SKM-1 treated with dmso at 0.1 percent for 144 hours (cell line): ENCODE measurements around the gene ADRB2.

Experiments used
- DNase-seq: peaks from one replicate; lab custom pipeline; 2025; ENCODE audit not compliant: unreplicated experiment; lab: John Stamatoyannopoulos, UW

Gene ADRB2

GRCh38 chr5:148805326-148806290, 20.8 kb upstream of the ADRB2 start:
- peak; percentile 100 for DNase-seq

GRCh38 chr5:148806520-148806931, 19.9 kb upstream of the ADRB2 start:
- no peak for DNase-seq

DNA sequence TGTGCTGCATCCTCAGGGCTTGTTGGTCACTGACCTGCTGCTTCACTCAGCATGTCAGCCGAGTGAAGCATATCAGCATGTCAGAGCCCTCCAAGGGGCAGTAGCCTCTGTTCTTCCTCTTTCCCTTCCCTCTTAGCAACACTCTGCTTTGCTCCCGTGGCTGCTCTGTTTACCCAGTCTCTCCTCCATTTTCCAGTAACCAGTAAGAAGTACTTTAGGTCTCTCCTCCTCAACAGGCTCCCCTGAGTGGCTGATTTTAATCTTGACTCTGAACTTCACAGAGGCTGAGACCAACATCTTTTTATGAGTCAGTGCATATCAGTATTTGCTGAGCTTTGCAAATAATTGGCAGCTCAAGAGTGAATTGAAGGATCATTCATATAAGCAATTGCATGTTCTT, 18.6 kb upstream of the ADRB2 start:
- peak; percentile 92 for DNase-seq

DNA sequence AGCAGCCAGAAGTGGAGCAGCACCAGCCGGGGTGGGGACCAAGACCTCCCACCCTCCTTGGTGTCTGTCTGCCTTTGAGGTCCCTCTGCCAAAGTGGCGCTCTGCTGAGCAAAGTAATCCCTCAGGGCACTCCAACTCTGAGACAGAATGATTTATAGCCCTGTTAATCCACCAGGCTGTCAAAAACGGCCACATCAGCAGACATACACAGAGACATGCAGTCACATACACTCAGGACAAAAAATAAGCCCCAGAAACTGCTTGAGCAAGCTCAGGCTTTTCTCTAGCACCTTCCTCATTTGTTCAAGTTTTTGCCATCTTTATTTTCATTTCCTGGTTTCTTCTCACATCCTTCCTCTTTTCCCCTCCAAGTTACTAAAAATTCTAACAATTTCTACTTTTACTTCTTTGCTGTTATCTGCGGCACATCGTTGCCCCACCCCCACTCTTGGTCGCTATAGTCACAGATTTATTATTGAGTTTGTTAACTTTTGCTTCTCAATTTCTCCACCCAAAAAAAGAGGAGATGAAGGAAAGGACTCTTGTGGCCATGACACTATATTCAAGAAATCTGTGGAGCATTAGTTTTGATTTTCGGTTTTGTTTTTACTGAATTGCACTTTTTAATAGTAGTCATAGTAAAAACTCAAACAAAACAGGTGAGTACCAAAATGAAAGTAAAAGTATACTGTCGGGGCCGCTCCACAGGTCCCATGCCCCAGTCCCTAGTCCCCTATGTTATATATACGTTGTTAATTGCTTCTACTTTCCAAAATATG, 17.4 kb upstream of the ADRB2 start:
- peak; percentile 99 for DNase-seq

DNA sequence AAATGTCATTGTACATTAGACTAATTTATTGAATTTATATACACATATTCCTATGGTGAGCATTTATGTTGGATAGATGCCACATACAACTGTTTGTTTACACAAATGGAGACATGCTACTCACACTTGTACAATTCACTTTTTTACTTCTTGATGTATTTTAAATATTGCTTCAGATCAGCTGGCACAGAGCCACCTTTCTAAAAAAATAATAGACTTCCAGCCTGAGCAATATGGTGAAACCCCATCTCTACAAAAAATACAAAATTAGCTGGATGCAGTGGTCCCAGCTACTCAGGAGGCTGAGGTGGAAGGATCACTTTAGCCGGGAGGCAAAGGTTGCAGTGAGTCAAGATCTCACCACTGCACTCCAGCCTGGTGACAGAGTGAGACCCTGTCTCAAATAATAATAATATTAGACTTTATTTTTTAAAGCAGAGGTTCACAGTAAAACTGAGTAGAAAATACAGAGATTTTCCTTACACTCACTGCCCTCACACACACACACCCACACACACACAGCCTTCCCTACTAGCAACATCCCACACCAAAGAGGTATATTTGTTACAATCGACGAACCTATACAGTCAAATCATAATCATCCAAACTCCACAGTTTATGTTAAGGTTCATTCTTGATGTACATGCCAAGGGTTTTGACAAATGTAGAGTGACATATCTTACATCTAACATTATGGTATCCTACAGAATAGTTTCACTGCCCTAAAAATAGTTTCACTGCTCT, 16.5 kb upstream of the ADRB2 start:
- DNase-seq, result no peak

DNA sequence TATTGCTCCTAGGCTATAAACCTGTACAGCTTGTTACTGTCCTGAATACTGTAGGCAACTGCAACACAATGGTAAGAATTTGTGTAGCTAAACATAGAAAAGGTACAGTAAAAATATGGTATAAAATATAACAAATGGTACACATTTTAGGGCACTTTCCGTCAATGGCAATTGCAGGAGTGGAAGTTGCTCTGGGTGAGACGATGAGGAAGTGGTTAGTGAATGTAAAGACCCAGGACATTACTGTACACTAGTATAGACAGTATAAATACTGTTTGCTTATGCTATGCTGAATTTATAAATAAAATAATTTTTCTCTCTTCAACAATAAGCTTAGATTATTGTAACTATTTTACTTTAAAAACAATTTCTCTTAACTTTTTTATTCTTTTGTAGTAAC, 15.6 kb upstream of the ADRB2 start:
- peak; percentile 60 for DNase-seq

DNA sequence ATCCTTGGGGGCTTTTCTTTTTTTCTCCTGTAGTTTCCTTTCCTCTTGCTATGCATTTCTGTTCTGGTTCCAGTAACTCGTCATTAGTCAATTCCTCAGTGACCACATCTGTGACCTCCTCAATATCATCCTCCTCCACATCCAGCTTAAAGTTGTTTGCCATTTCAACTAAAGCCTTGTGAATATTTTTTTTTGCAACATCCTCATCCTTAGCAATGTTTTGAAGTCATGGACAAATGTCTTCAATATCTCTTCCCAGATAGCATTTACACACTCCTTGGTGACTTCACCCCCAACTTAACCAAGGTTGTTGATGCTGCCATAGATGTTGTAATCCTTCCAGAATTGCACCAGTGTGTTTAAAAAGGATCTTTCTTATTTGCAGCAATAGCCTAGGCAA, 14.7 kb upstream of the ADRB2 start:
- DNase-seq, result peak; percentile 71

DNA sequence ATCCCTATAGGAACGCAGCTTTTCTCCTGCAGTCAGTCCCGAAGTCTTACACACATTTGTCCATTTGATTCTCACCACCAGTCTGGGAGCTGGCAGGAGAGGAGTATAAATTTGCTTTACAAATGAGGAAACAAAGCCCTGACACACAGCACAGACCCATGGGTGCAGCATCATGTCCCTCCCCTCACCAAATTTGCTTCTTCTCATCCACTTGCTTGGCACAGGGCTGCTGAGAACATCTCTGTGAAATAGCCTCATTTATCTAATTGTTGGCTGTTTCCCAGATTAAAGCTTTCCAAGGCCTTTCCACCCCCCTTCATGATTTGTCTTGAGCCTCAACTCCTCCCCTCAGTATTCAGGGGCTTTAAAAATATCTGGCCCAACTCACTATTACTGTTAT, 11.3 kb upstream of the ADRB2 start:
- DNase-seq, result no peak

DNA sequence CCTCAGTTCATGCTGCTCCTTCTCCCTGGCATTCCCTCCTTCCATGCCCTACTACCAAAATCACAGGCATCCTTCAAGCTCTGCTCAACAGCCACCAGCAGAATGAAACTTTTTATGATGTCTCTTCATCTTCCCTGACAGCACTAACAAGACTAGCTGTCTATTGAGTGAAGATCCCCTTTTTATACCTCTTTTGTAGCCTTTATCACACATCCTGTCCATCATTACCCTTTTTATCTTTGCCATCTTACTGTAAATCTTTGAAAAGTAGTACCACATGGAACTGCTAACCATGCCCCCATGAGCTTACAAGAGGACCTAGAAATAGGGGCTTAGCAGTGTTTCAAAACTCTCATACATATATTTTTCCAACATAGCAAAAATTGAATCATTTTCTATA, 10.8 kb upstream of the ADRB2 start:
- DNase-seq, result no peak

GRCh38 chr5:148816357-148816756, 10.1 kb upstream of the ADRB2 start:
- DNase-seq, result peak; percentile 23

DNA sequence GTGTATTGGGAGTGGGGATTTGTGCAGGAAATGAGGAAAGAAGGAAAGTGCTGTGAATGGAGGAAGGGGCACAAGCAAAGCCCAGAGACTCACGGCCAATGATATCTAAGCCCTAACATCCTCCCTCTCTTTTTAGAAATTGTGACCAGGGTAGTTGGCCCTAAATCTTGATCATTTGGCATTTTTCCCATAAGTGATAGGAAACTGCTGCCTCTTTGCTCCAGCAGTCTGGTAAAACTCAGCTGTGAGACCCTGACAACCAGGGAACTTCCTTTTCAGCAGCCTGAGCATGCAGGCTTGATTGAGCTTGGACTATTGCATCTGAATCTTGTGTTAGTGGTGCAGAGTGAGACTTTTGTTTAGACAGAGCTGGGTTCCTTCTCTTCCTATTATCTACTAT, 9.6 kb upstream of the ADRB2 start:
- DNase-seq, result no peak

DNA sequence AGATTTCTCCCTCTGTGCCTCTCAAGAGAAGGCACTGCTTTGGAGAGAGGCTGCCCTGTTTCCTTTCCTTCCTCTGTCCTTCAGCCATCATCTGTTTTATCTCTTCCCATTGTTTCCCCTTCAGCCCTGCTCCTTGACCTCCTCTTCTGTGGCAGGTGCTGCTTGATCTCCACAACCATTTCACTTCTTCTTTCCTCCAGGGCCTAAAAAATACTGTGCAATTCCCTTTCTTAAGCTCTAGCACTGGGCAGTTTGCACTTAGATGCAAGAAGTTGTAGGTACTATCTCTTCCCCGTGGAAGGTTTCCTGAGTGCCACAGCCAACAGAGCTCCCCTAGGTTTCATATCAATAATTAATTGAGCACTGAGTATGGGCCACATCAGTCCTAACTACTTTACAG, 8.8 kb upstream of the ADRB2 start:
- no peak for DNase-seq

DNA sequence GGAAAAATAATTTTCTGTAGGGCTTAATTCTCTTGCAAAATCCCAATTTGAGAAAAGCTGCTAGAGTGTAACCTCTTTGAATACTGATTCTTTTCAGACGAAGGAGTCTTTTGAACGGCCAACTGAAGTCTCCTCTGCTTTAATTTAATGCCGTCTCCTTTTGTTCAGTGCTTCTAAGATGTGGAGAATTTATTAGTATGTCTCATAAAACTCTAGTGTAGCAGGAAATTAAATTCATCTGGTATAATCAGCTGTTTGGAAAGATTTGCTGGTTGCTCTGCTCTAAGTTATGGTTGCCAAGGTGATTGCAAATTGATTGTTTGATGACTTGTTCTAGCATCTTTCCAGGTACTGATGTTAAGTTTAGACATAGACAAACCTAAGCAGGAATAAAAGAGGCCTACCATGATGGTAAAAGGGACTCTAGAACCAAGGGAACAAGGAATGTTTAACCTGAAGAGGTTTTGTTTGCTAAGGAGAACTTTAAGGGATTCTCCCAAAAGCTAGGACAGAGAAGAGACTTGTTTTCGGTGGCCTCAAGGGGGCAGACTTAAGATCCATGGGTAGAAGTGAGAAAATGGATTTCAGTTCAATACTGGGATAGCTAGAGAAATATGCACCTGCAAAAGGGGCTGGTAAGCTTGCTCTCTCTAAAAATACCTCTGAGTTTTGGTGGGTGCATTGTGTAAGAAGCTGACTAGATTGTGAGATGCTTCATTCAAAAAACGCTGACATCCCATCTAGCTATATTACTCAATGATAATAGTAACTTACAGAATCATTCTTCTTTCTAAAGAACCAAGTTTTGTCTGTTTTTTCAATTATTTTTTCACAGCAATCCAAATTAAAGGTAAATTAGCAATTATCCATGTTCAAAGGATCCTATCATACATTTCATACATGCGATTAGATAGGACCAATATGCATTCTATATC, 5.7 kb upstream of the ADRB2 start:
- peak; percentile 55 for DNase-seq

DNA sequence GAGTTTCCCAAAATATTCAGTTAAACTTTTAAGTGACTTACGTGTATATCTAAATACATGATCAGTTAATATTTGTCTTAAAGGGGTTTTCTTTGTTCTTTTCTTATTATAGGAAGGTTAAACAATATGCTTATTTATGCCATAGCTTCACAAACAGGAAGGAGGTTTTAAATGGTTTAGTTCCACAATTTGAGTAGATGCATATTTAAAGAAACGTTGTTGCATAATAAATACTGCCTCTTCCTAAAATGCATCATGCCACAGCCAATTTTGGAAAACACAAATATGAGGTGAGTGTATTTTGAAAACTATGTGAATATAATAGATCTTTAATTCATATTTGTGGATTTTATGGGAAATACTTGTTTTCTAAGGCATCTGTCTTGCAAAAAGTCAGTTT, 2.5 kb upstream of the ADRB2 start:
- DNase-seq, result peak; percentile 39

DNA sequence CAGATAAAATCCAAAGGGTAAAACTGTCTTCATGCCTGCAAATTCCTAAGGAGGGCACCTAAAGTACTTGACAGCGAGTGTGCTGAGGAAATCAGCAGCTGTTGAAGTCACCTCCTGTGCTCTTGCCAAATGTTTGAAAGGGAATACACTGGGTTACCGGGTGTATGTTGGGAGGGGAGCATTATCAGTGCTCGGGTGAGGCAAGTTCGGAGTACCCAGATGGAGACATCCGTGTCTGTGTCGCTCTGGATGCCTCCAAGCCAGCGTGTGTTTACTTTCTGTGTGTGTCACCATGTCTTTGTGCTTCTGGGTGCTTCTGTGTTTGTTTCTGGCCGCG, 727 bp upstream of the ADRB2 start:
- no peak for DNase-seq

DNA sequence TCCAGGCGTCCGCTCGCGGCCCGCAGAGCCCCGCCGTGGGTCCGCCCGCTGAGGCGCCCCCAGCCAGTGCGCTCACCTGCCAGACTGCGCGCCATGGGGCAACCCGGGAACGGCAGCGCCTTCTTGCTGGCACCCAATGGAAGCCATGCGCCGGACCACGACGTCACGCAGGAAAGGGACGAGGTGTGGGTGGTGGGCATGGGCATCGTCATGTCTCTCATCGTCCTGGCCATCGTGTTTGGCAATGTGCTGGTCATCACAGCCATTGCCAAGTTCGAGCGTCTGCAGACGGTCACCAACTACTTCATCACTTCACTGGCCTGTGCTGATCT, 294 bp downstream of the ADRB2 start:
- no peak for DNase-seq

DNA sequence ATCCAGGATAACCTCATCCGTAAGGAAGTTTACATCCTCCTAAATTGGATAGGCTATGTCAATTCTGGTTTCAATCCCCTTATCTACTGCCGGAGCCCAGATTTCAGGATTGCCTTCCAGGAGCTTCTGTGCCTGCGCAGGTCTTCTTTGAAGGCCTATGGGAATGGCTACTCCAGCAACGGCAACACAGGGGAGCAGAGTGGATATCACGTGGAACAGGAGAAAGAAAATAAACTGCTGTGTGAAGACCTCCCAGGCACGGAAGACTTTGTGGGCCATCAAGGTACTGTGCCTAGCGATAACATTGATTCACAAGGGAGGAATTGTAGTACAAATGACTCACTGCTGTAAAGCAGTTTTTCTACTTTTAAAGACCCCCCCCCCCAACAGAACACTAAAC, 1.3 kb downstream of the ADRB2 start:
- DNase-seq, result no peak

DNA sequence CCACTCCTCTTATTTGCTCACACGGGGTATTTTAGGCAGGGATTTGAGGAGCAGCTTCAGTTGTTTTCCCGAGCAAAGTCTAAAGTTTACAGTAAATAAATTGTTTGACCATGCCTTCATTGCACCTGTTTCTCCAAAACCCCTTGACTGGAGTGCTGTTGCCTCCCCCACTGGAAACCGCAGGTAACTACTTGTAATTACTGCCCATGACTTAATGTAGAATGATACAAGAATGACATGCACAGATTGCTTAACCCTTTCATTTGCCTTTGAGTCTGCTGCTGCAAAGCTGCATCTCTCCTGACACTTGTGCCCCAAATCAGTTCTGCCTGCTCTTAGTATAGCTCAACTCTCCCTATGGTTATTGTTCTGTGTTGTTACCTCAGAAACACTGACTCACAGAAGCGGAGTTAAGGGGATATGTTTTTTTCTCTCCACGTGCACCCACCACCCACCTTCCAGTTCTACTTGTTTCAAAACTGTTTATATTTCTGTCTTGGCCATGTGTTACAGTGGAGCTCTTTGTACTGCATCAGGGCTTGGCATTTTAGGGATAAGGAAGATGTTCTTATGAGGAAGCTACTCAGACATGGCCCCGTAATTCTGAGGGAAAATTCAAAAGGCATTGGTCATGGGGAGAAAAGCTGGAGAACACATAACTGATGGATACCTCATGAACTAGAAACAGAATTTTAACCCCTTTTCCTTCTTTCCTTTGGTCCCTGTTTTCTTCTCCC, 2.3 kb downstream of the ADRB2 start:
- no peak for DNase-seq

GRCh38 chr5:148829248-148829594, 2.8 kb downstream of the ADRB2 start:
- no peak for DNase-seq

DNA sequence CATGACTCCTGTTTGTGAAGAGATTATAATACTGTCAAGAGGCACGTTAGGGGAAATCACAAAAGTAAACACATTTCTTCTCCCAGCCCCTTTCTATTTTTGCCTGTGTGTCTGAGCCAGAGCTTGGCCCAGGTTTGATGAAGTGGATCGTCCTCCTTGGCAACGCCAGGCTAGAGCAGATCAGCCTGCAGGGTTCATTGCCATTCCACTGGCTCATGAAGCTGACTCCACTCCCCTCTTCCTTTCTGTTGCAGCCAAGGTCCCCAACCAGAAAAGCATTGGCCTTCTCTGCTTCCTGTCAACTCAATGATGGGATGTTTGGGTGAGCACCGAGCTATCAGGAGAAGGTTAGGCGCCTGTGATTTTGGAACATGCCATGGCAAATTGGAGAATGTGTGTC, 3.3 kb downstream of the ADRB2 start:
- no peak for DNase-seq
